ENCODE measurements around the gene SLC30A2.

- no peak for TF ChIP-seq GATA2 (IDR thresholded peaks at IDR 0.05; ENCODE audit: low read depth, low read length)
- TF ChIP-seq GATA3 (IDR thresholded peaks at IDR 0.05; ENCODE audit: low read depth, low read length) = no peak
Observed at GRCh38 chr1:26012864-26013263, 33.1 kb downstream of the SLC30A2 start.

Measured in SH-SY5Y (cell line).